H1 (cell line): ENCODE measurements around the gene CTNND2.

ENCODE experiments used
- SP2 ChIP-seq: IDR thresholded peaks from 2 replicates; pipeline ENCODE4 v1.6.1; 2012; ENCODE audit warnings: mild to moderate bottlenecking, low read length, inconsistent platforms
- TF ChIP-seq, protein P1 (sequence below), 3 experiments: IDR thresholded peaks; 1 replicate in 2 of 3; 2 replicates in 1 of 3; pipeline versions ENCODE4 v1.5.1 to v1.6.1; 2011; ENCODE audit warnings: low read length in 3 of 3, mild to moderate bottlenecking in 3 of 3, inconsistent platforms in 2 of 3, low read depth in 1 of 3, moderate library complexity in 1 of 3; ENCODE audit not compliant: insufficient read depth in 1 of 3; ENCODE audit errors: control extremely low read depth in 1 of 3
- TF ChIP-seq, protein P2 (sequence below): IDR thresholded peaks from 2 replicates; pipeline ENCODE4 v1.6.1; 2012; ENCODE audit warnings: inconsistent platforms

DNA sequence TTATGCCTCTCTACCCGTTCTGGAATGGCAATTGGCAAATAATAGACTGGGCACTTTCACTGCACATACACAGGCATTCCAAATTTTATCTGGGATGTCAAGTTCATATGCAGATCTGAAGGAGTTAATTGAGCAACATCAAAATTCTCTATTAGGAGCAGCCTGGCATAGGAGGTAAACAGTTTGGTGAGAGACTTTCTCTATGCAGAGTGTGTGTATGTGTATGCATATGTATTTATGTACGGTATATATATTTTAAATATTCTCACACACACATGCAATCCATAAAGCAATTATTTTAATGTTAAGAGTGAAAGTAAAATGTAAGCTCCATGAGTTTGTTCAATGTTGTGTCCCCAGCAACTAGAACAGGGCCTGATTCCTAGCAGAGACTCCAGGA, 517.8 kb downstream of the CTNND2 start:
- TF ChIP-seq, protein P1, sequence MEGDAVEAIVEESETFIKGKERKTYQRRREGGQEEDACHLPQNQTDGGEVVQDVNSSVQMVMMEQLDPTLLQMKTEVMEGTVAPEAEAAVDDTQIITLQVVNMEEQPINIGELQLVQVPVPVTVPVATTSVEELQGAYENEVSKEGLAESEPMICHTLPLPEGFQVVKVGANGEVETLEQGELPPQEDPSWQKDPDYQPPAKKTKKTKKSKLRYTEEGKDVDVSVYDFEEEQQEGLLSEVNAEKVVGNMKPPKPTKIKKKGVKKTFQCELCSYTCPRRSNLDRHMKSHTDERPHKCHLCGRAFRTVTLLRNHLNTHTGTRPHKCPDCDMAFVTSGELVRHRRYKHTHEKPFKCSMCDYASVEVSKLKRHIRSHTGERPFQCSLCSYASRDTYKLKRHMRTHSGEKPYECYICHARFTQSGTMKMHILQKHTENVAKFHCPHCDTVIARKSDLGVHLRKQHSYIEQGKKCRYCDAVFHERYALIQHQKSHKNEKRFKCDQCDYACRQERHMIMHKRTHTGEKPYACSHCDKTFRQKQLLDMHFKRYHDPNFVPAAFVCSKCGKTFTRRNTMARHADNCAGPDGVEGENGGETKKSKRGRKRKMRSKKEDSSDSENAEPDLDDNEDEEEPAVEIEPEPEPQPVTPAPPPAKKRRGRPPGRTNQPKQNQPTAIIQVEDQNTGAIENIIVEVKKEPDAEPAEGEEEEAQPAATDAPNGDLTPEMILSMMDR (IDR thresholded peaks at IDR 0.05; ENCODE audit: control extremely low read depth in 1 of 3, insufficient read depth in 1 of 3, low read depth in 1 of 3, low read length in 3 of 3), result no peak
- TF ChIP-seq, protein P2, sequence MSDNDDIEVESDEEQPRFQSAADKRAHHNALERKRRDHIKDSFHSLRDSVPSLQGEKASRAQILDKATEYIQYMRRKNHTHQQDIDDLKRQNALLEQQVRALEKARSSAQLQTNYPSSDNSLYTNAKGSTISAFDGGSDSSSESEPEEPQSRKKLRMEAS, result no peak
- TF ChIP-seq SP2, result no peak
